DND-41 (cell line): ENCODE results near the gene CIRBP.

Source experiments
- ATAC-seq: fragments of 200-7000 bp; cut with Tn5 transposase; 3 replicates; pipeline ENCODE4 v1.9.1; 2021; ENCODE audit warnings: low read depth; ENCODE audit not compliant: insufficient read depth
- DNase-seq: peaks from one replicate; pipeline ENCODE4 v3.0.0-alpha.2; 2020
- H2AFZ ChIP-seq: 2 replicates; pipeline ENCODE4 v1.6.0; 2012; ENCODE audit warnings: low read depth, low read length
- H3K27ac ChIP-seq: 2 replicates; pipeline ENCODE4 v1.5.1; 2012; ENCODE audit warnings: low read length, inconsistent platforms
- H3K27me3 ChIP-seq: fragments of 200-600 bp; sonication (generic); 2 replicates; pipeline ENCODE4 v1.6.0; 2012; ENCODE audit warnings: low read length, mild to moderate bottlenecking, inconsistent platforms; ENCODE audit not compliant: insufficient read depth, poor library complexity
- H3K36me3 ChIP-seq: 2 replicates; pipeline ENCODE4 v1.5.1; 2012; ENCODE audit warnings: low read length, inconsistent platforms; ENCODE audit not compliant: insufficient read depth
- H3K4me1 ChIP-seq: 2 replicates; pipeline ENCODE4 v1.5.1; 2012; ENCODE audit warnings: mild to moderate bottlenecking, low read length; ENCODE audit not compliant: insufficient read depth
- H3K4me2 ChIP-seq: 2 replicates; pipeline ENCODE4 v1.6.0; 2012; ENCODE audit warnings: mild to moderate bottlenecking, moderate library complexity, low read length, inconsistent platforms; ENCODE audit not compliant: insufficient read depth
- H3K4me3 ChIP-seq, 2 experiments: fragments of 200-600 bp in 1 of 2; shearing (Covaris generic) in 1 of 2; 2 replicates each; pipeline ENCODE4 v1.5.1; 2012 to 2016; ENCODE audit warnings: inconsistent platforms in 2 of 2, low read length in 2 of 2, mild to moderate bottlenecking in 2 of 2, low read depth in 1 of 2, moderate library complexity in 1 of 2
- H3K79me2 ChIP-seq: 2 replicates; pipeline ENCODE4 v1.6.0; 2012; ENCODE audit warnings: low read length, inconsistent platforms; ENCODE audit not compliant: insufficient read depth
- H3K9ac ChIP-seq: 2 replicates; pipeline ENCODE4 v1.6.0; 2012; ENCODE audit warnings: low read depth, mild to moderate bottlenecking, inconsistent platforms, low read length, moderate library complexity
- H3K9me3 ChIP-seq: 2 replicates; pipeline ENCODE4 v1.5.1; 2012; ENCODE audit warnings: low read length, moderate library complexity, mild to moderate bottlenecking, inconsistent platforms; ENCODE audit not compliant: insufficient read depth, severe bottlenecking
- H4K20me1 ChIP-seq: 2 replicates; pipeline ENCODE4 v1.6.0; 2012; ENCODE audit warnings: low read length; ENCODE audit not compliant: insufficient read depth
- EZH2 ChIP-seq: IDR thresholded peaks from 3 replicates; pipeline ENCODE4 v1.6.1; 2012; ENCODE audit warnings: borderline replicate concordance, low read depth, mild to moderate bottlenecking, moderate library complexity, low read length, inconsistent platforms; ENCODE audit not compliant: severe bottlenecking
- TF ChIP-seq, protein P1 (sequence below): IDR thresholded peaks from 2 replicates; pipeline ENCODE4 v1.5.1; 2012; ENCODE audit warnings: borderline replicate concordance, low read length, moderate library complexity, mild to moderate bottlenecking; ENCODE audit not compliant: poor library complexity, severe bottlenecking; ENCODE audit errors: extremely low read depth

Gene CIRBP

DNA sequence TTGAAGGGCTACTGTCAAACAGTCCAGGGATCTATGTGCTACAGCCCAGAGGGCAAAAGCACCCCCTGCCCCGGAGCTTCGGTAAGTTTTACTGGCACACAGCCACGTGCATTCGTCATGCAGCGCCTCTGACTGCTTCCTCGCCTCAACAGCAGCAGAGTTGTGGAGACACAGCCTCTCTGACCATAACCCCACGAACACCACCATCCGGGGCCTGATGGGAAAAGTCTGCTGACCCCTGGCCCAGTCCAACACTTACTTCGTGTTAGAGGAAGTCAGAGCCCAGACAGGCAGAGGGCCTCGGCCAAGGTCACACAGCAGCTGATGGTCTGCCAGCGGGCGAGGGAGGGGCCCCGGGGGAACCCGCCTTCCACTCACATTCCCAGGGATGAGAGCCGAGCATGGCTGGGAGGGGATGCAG is 36.5 kb upstream of the CIRBP start:
- H3K27ac ChIP-seq = no peak overlapping the region
- no peak for DNase-seq
- H3K36me3 ChIP-seq = peaks cover under 1% of the 10 kb centered on the region; the same call in 1 of the 2 replicates

DNA sequence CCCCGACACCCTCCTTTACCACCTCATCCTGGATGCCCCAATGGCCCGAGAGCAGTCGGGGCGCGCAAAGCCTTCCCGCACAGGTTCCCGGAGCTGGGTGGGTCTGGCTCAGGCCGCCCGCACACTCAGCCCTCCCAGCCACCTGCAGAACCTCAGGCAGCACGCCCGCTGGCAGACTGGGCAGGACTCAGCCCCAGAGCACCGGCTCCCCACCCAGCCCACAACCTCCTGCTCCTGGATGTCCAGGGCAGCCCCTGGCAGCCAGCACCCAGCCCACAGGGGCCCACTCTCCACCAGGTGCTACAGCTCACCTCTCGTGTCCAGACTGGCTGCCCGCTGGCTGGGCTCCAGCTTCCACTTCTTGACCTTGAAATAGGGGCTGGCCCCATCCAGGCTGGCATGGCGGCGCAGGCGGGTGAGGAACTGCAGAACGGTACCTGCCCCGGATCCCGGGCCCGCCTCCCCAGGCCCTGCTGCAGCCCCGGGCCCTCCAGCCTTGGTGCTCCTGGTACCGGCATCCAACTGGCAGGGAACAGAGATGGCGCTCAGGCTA is 35.9 kb upstream of the CIRBP start:
- Histone ChIP-seq H3K4me2 (no peak overlapping the region), H3K9me3 (no peaks in the 10 kb centered on the region), H3K27ac (no peak overlapping the region), H3K4me3 (no peak overlapping the region), H3K36me3 (no peaks in the 10 kb centered on the region), H2AFZ (no peak overlapping the region), H3K4me1 (peaks cover 12% of the 10 kb centered on the region), H3K27me3 (peaks cover 6% of the 10 kb centered on the region), H4K20me1 (no peaks in the 10 kb centered on the region), H3K79me2 (no peaks in the 10 kb centered on the region), H3K9ac (no peak overlapping the region)
- ATAC-seq (no peak), DNase-seq (no peak)
- no peak for TF ChIP-seq EZH2
- TF ChIP-seq, protein P1, sequence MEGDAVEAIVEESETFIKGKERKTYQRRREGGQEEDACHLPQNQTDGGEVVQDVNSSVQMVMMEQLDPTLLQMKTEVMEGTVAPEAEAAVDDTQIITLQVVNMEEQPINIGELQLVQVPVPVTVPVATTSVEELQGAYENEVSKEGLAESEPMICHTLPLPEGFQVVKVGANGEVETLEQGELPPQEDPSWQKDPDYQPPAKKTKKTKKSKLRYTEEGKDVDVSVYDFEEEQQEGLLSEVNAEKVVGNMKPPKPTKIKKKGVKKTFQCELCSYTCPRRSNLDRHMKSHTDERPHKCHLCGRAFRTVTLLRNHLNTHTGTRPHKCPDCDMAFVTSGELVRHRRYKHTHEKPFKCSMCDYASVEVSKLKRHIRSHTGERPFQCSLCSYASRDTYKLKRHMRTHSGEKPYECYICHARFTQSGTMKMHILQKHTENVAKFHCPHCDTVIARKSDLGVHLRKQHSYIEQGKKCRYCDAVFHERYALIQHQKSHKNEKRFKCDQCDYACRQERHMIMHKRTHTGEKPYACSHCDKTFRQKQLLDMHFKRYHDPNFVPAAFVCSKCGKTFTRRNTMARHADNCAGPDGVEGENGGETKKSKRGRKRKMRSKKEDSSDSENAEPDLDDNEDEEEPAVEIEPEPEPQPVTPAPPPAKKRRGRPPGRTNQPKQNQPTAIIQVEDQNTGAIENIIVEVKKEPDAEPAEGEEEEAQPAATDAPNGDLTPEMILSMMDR = no peak

More for the DNA sequence above, 36.5 kb upstream of the CIRBP start:
- Histone ChIP-seq H3K9me3 (no peaks in the 10 kb centered on the region), H3K4me2 (no peak overlapping the region), H3K9ac (no peak overlapping the region), H2AFZ (no peak overlapping the region), H3K27me3 (peaks cover 6% of the 10 kb centered on the region), H3K4me1 (peaks cover 9% of the 10 kb centered on the region), H3K4me3 (no peak overlapping the region), H4K20me1 (no peaks in the 10 kb centered on the region), H3K79me2 (no peaks in the 10 kb centered on the region)
- TF ChIP-seq EZH2 = no peak
- TF ChIP-seq, protein P1 = no peak
- no peak for ATAC-seq

DNA sequence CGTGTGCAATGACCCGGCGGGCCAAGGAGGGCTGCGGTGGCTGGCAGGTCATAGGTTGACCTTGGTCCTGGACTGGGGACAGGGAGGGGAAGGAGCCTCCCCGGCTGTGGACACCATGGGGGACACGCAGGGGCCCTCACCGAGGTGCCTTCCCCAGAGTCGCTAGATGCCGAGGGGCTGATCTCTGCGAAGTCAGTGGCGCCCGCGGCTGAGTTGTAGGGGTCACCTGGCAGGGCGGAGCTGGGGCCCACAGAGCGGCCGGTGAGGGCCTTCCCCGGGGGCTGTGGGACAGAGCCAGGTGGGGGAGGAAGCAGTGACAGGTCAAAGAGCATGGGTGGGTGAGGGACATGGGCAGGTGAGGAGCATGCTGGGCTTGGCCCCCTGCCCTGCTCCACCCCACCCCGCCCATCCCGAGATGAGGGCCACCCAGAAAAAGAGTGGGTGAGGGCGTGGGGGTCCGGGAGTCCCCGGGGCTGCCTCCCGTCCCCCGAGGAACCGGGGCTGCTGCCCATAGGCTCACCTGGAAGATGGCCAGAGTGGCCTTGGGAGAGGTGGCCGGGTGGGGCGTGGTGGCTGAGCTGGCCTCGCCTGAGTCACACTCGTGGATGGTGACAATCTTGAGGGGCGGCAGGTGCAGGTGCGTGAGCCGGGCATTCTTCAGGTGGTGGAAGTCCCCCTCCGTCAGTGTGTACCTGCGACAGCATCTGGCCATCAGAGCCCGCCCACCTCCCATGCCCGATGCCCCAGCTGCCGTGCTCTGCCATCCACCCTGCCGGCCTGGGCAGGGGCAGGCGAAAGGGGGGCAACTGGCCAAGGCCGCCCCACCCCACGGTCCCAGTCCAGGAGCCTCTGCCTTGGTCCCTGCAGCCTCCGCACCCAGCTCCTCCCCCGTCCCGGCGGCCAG is 34.8 kb upstream of the CIRBP start:
- no peaks in the 10 kb centered on the region for H4K20me1 ChIP-seq
- no peaks in the 10 kb centered on the region for H3K36me3 ChIP-seq
- DNase-seq (no peak), ATAC-seq (no peak)
- no peak overlapping the region for H3K9ac ChIP-seq
- no peak overlapping the region for H3K4me2 ChIP-seq
- peaks cover 16% of the 10 kb centered on the region for H3K4me1 ChIP-seq
- no peak overlapping the region for H3K27ac ChIP-seq
- TF ChIP-seq EZH2 = no peak
- TF ChIP-seq, protein P1 = no peak
- no peak overlapping the region for H2AFZ ChIP-seq
- peaks cover 6% of the 10 kb centered on the region for H3K27me3 ChIP-seq
- no peaks in the 10 kb centered on the region for H3K9me3 ChIP-seq
- no peaks in the 10 kb centered on the region for H3K79me2 ChIP-seq
- no peak overlapping the region for H3K4me3 ChIP-seq
